GM12864 (cell line): ENCODE data around the gene PLEKHO2.

Experiments used
- DNase-seq: peaks from one replicate; pipeline ENCODE4 v3.0.0-alpha.2; 2011; ENCODE audit warnings: low read depth
- H3K4me3 ChIP-seq: 2 replicates; pipeline ENCODE4 v1.5.1; 2011; ENCODE audit warnings: mild to moderate bottlenecking, low read depth, low read length, control low read depth
- CTCF ChIP-seq: IDR thresholded peaks from 2 replicates; pipeline ENCODE4 v1.5.1; 2011; ENCODE audit warnings: low read depth, mild to moderate bottlenecking, moderate library complexity, low read length, control low read depth, inconsistent platforms; ENCODE audit errors: missing control alignments

PLEKHO2 gene

GRCh38 chr15:64878705-64879104 is 37.0 kb downstream of the PLEKHO2 start:
- no peak for TF ChIP-seq CTCF
- H3K4me3 ChIP-seq, result no peak overlapping the region
- DNase-seq, result no peak

- peak; percentile 64 for DNase-seq
- TF ChIP-seq CTCF, result no peak
- H3K4me3 ChIP-seq, result no peak overlapping the region
Observed at GRCh38 chr15:64883100-64883581, 41.4 kb downstream of the PLEKHO2 start.

- no peak for TF ChIP-seq CTCF
- no peak overlapping the region for H3K4me3 ChIP-seq
- DNase-seq, result no peak
Observed at GRCh38 chr15:64883997-64884511, 42.3 kb downstream of the PLEKHO2 start.

- TF ChIP-seq CTCF, result no peak
- no peak for DNase-seq
Observed at GRCh38 chr15:64884679-64885078, 43.0 kb downstream of the PLEKHO2 start.

GRCh38 chr15:64888336-64888735 is 46.6 kb downstream of the PLEKHO2 start:
- no peak for DNase-seq

More at GRCh38 chr15:64884679-64885078, 43.0 kb downstream of the PLEKHO2 start:
- H3K4me3 ChIP-seq, result no peak overlapping the region

GRCh38 chr15:64891561-64891960 is 49.8 kb downstream of the PLEKHO2 start:
- TF ChIP-seq CTCF, result no peak
- DNase-seq, result no peak
- H3K4me3 ChIP-seq, result peak overlapping the region; percentile 26

More at GRCh38 chr15:64888336-64888735, 46.6 kb downstream of the PLEKHO2 start:
- H3K4me3 ChIP-seq, result no peak overlapping the region
- no peak for TF ChIP-seq CTCF

- no peak for TF ChIP-seq CTCF
- no peak for DNase-seq
- peak overlapping the region; percentile 49 for H3K4me3 ChIP-seq
Observed at GRCh38 chr15:64892847-64893403, 51.2 kb downstream of the PLEKHO2 start.
